LNCAP (cell line): ENCODE results near the gene TRDN.

Experiments
- CTCF ChIP-seq: fragments of 450-650 bp; IDR thresholded peaks from 2 replicates; pipeline ENCODE4 v1.5.1; 2017; ENCODE audit warnings: mild to moderate bottlenecking

Gene TRDN

GRCh38 chr6:123636782-123637181, at the start of gene TRDN:
TRDN (minus strand) TSS chr6:123636950; CDS start chr6:123636775, 175 bp downstream.
- no peak for TF ChIP-seq CTCF

GRCh38 chr6:123681957-123682462, 45.3 kb upstream of the TRDN start:
- no peak for TF ChIP-seq CTCF

- TF ChIP-seq CTCF: no peak
Observed at GRCh38 chr6:123677897-123678296, 41.1 kb upstream of the TRDN start.

GRCh38 chr6:123676793-123677192, 40.0 kb upstream of the TRDN start:
- TF ChIP-seq CTCF: no peak

- no peak for TF ChIP-seq CTCF
Observed at GRCh38 chr6:123668965-123669591, 32.3 kb upstream of the TRDN start.

GRCh38 chr6:123668063-123668462, 31.3 kb upstream of the TRDN start:
- no peak for TF ChIP-seq CTCF

GRCh38 chr6:123663436-123663835, 26.7 kb upstream of the TRDN start:
- TF ChIP-seq CTCF: no peak

- no peak for TF ChIP-seq CTCF
Observed at GRCh38 chr6:123662757-123663156, 26.0 kb upstream of the TRDN start.
